K562 (cell line): ENCODE data around the gene RNF115. TPM values are rescaled to one million over a fixed set of nuclear protein-coding genes. Genes with fewer than 3 reads are reported as not detected.
"Not testable (repeated sequence)": the region's sequence is repeated elsewhere in the genome, so short reads cannot be mapped to it uniquely, and the experiment has no call there.

ENCODE experiments used
- ATAC-seq: fragments of 200-7000 bp; cut with Tn5 transposase; 3 replicates; pipeline ENCODE4 v1.9.1; 2020; ENCODE audit warnings: moderate library complexity
- BruUV-seq: library from RNA; stranded (reverse); fragments of 400-500 nt; replicated peaks from 2 replicates; lab custom pipeline; 2021; lab: Mats Ljungman, UMichigan
- CTCF ChIA-PET: fragments of 300-600 bp; formaldehyde crosslinking; extraction: SDS; loops from one replicate; lab custom pipeline; 2021; ENCODE audit warnings: low intra/inter-chr PET ratio; lab: Yijun Ruan, JAX
- POLR2A ChIA-PET: fragments of 300-600, 350-650 bp; sonication (Branson Sonifier 250); formaldehyde crosslinking; extraction: SDS; loops from one replicate; lab custom pipeline; 2021; ENCODE audit warnings: antibody characterized with exemption, inconsistent platforms; lab: Yijun Ruan, JAX
- DNase-seq, 4 experiments: peaks; one replicate each; pipeline versions ENCODE4 v3.0.0 to v3.0.0-alpha.2; 2011 to 2018; ENCODE audit warnings: low spot score in 3 of 4, mixed read lengths in 3 of 4; ENCODE audit errors: extremely low read depth in 1 of 4
- FAIRE-seq: peaks from 2 replicates; lab custom pipeline; 2011; peaks lifted over from hg19 to GRCh38; lab: Jason Lieb, UNC
- H2AFZ ChIP-seq: 2 replicates; pipeline ENCODE4 v1.6.0; 2011; ENCODE audit warnings: low read depth, low read length, control low read depth, inconsistent platforms
- H3K27ac ChIP-seq: fragments of 200-600 bp; 3 replicates; pipeline ENCODE4 v1.8.0; 2011; ENCODE audit warnings: low read depth, mild to moderate bottlenecking, control low read depth, inconsistent platforms, low read length, moderate library complexity, mixed read lengths; ENCODE audit errors: extremely low read depth
- H3K27me3 ChIP-seq, 2 experiments: fragments of 300-600 bp in 1 of 2; 2 replicates in 1 of 2; 3 replicates in 1 of 2; pipeline versions ENCODE4 v1.6.0 to v1.8.0; 2011; ENCODE audit warnings: inconsistent platforms in 2 of 2, low read length in 2 of 2, mild to moderate bottlenecking in 1 of 2, mixed read lengths in 1 of 2, moderate library complexity in 1 of 2; ENCODE audit not compliant: control insufficient read depth in 2 of 2, insufficient read depth in 2 of 2
- H3K36me3 ChIP-seq: fragments of 300-600 bp; 3 replicates; pipeline ENCODE4 v1.8.0; 2011; ENCODE audit warnings: mild to moderate bottlenecking, low read length, inconsistent platforms; ENCODE audit not compliant: control insufficient read depth, insufficient read depth
- H3K4me1 ChIP-seq, 2 experiments: fragments of 200-600 bp in 1 of 2; replicated peaks in 1 of 2; 2 replicates in 1 of 2; 3 replicates in 1 of 2; pipeline versions ENCODE4 v1.5.1 to v1.8.0; 2011; ENCODE audit warnings: inconsistent platforms in 2 of 2, low read length in 2 of 2, mild to moderate bottlenecking in 1 of 2, mixed read lengths in 1 of 2, moderate library complexity in 1 of 2; ENCODE audit not compliant: control insufficient read depth in 2 of 2, insufficient read depth in 2 of 2
- H3K4me2 ChIP-seq: 2 replicates; pipeline ENCODE4 v1.6.1; 2011; ENCODE audit warnings: low read length, control low read depth, inconsistent platforms, mixed read lengths; ENCODE audit not compliant: insufficient read depth
- H3K4me3 ChIP-seq: fragments of 200-600 bp; sonication (generic), shearing (Covaris generic); 2 replicates; pipeline ENCODE4 v1.5.1; 2016; ENCODE audit warnings: control low read depth, inconsistent platforms
- H3K79me2 ChIP-seq: fragments of 200-600 bp; 3 replicates; pipeline ENCODE4 v1.8.0; 2011; ENCODE audit warnings: low read length, inconsistent platforms; ENCODE audit not compliant: control insufficient read depth, insufficient read depth
- H3K9ac ChIP-seq, 2 experiments: 2 replicates each; pipeline versions ENCODE4 v1.6.0 to v1.6.1; 2011; ENCODE audit warnings: low read depth in 2 of 2, low read length in 2 of 2, control low read depth in 1 of 2, inconsistent platforms in 1 of 2, mild to moderate bottlenecking in 1 of 2, mixed read lengths in 1 of 2; ENCODE audit not compliant: insufficient read depth in 1 of 2
- H3K9me1 ChIP-seq: one replicate; pipeline ENCODE4 v1.6.0; 2011; ENCODE audit warnings: inconsistent platforms, mild to moderate bottlenecking, low read length, moderate library complexity; ENCODE audit not compliant: control insufficient read depth, insufficient read depth
- H3K9me3 ChIP-seq: replicated peaks from 2 replicates; pipeline ENCODE4 v1.5.1; 2011; ENCODE audit warnings: low read depth, low read length, inconsistent platforms; ENCODE audit not compliant: control insufficient read depth, insufficient read depth
- H4K20me1 ChIP-seq: replicated peaks from 2 replicates; pipeline ENCODE4 v1.6.1; 2011; ENCODE audit warnings: low read length, inconsistent platforms, mixed read lengths; ENCODE audit not compliant: control insufficient read depth, insufficient read depth
- CBX1 ChIP-seq: sonication (generic); IDR thresholded peaks from 2 replicates; pipeline ENCODE4 v1.6.1; 2016; ENCODE audit warnings: antibody characterized with exemption, low read depth, mild to moderate bottlenecking
- CBX3 ChIP-seq, 2 experiments: IDR thresholded peaks; 1 replicate in 1 of 2; 2 replicates in 1 of 2; pipeline ENCODE4 v1.6.1; 2012; ENCODE audit warnings: inconsistent platforms in 2 of 2, low read length in 2 of 2, borderline replicate concordance in 1 of 2, control low read depth in 1 of 2
- CBX5 ChIP-seq: IDR thresholded peaks from 2 replicates; pipeline ENCODE4 v1.6.1; 2014; ENCODE audit warnings: low read depth, borderline replicate concordance
- TRIM28 ChIP-seq: fragments of 450-650 bp; IDR thresholded peaks from 2 replicates; pipeline ENCODE4 v1.6.1; 2017
- ZNF445 ChIP-seq: fragments of 250-450 bp; sonication (Bioruptor Pico); IDR thresholded peaks from 2 replicates; pipeline ENCODE4 v1.4.0; 2020; ENCODE audit warnings: low read depth, mild to moderate bottlenecking, moderate library complexity
- whole genome bisulfite sequencing: fragments of 100-300 bp; shearing (Covaris generic); methylation state at CpG from one replicate; pipeline ENCODE4 v1.1.6; 2016; ENCODE audit warnings: low coverage, mixed read lengths; ENCODE audit not compliant: insufficient coverage; ENCODE audit errors: missing lambda C conversion rate; 5-methylcytosine and 5-hydroxymethylcytosine counted together
- in situ Hi-C: fragments of 300-500 bp; cut with MboI; formaldehyde crosslinking; loops from 4 replicates; pipeline ENCODE4 v1.15.0; 2018; ENCODE audit warnings: inconsistent platforms, mixed read lengths
- intact Hi-C: fragments of 100-400 bp; cut with micrococcal nuclease; formaldehyde crosslinking; loops from 2 replicates; pipeline ENCODE4 v1.14.2; 2022
- polyA plus RNA-seq, 8 experiments: library from polyadenylated mRNA; depleted of rRNA in 4 of 8; stranded (reverse) in 5 of 8; unstranded in 3 of 8; fragments of >200 nt; fragmentation: Nextera tagmentation in 2 of 8; fragmentation: Illumina TruSeq in 1 of 8; extraction: Ambion mirVana in 2 of 8; extraction: Trizol in 1 of 8; gene quantifications; 2 replicates each; pipeline versions ENCODE4 v1.2.1 to v1.2.3, GENCODE V29; 2011 to 2014; ENCODE audit warnings: inconsistent platforms in 1 of 8, missing spikeins in 1 of 8
- total RNA-seq, 7 experiments: library from RNA; depleted of rRNA in 6 of 7; stranded (reverse); fragments of >200 nt in 6 of 7; fragmentation: Illumina TruSeq in 2 of 7; extraction: Trizol in 2 of 7; gene quantifications; 2 replicates each; pipeline versions ENCODE4 v1.2.1 to v1.2.3, GENCODE V29; 2011 to 2021; ENCODE audit warnings: low replicate concordance in 1 of 7
- TF ChIP-seq, protein P1 (sequence below): fragments of 450-650 bp; IDR thresholded peaks from 2 replicates; pipeline ENCODE4 v1.6.1; 2018; ENCODE audit warnings: mild to moderate bottlenecking, low read depth; ENCODE audit not compliant: partially characterized antibody

RNF115 gene
- total and polyA plus RNA-seq, 9 of the 15 experiments (the other 6 are each of a cell fraction or from before 2014, with no cell fraction given), result 1.9 to 14.3 (median 9.5) TPM

DNA sequence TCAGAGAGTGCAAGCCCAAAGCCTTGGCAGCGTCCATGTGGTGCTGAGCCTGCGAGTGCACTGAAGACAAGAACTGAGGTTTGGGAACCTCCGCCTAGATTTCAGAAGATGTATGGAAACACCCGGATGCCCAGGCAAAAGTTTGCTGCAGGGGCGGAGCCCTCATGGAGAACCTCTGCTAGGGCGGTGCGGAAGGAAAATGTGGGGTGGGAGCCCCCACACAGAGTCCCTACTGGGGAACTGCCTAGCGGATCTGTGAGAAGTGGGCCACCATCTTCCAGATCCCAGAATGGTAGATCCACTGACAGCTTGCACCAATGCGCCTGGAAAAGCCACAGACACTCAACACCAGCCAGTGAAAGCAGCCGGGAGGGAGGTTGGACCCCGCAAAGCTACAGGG, 62.4 kb downstream of the RNF115 start:
- intact Hi-C loops, H3K4me1 ChIP-seq, DNase-seq, H3K79me2 ChIP-seq, ATAC-seq, FAIRE-seq, H4K20me1 ChIP-seq, POLR2A ChIA-PET, H3K4me3 ChIP-seq, H3K27me3 ChIP-seq, CTCF ChIA-PET, H3K4me2 ChIP-seq, BruUV-seq, H3K9me1 ChIP-seq, H3K9ac ChIP-seq, H2AFZ ChIP-seq, H3K9me3 ChIP-seq, H3K36me3 ChIP-seq, in situ Hi-C loops, H3K27ac ChIP-seq: not testable (repeated sequence)
- TF ChIP-seq, protein P1, sequence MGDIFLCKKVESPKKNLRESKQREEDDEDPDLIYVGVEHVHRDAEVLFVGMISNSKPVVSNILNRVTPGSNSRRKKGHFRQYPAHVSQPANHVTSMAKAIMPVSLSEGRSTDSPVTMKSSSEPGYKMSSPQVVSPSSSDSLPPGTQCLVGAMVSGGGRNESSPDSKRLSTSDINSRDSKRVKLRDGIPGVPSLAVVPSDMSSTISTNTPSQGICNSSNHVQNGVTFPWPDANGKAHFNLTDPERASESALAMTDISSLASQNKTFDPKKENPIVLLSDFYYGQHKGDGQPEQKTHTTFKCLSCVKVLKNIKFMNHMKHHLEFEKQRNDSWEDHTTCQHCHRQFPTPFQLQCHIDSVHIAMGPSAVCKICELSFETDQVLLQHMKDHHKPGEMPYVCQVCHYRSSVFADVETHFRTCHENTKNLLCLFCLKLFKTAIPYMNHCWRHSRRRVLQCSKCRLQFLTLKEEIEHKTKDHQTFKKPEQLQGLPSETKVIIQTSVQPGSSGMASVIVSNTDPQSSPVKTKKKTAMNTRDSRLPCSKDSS, result peak; percentile 83
- TF ChIP-seq TRIM28, result peak; percentile 66; the same call in 1 of the 2 replicates
- TF ChIP-seq CBX3 (IDR thresholded peaks at IDR 0.05; ENCODE audit: borderline replicate concordance in 1 of 2, low read length in 2 of 2), result peak in 1 of 2 experiments; percentile 39; a peak in 1 of 3 replicates
- TF ChIP-seq CBX5, result 0 out of 2 replicates have a peak, but pooled peaks have one; percentile 20
- peak; percentile 67; the same call in 1 of the 2 replicates for TF ChIP-seq CBX1
- 0 out of 2 replicates have a peak, but pooled peaks have one; percentile 30 for TF ChIP-seq ZNF445 (CRISPR knock-in tag)
- WGBS, result over 99% methylated on average over 11 of the region's 11 CpGs
